Hematopoietic multipotent progenitor cell treated with erythropoietin and hydrocortisone succinate and interleukin-3 and kit ligand, for 6 days (in vitro differentiated cells): Measurements from ENCODE around the gene SERPINB11.
"Not testable (repeated sequence)": the region's sequence is repeated elsewhere in the genome, so short reads cannot be mapped to it uniquely, and the experiment has no call there.

Source experiments
- DNase-seq: peaks from one replicate; pipeline ENCODE4 v3.0.0-alpha.2; 2015

The SERPINB11 gene, protein sequence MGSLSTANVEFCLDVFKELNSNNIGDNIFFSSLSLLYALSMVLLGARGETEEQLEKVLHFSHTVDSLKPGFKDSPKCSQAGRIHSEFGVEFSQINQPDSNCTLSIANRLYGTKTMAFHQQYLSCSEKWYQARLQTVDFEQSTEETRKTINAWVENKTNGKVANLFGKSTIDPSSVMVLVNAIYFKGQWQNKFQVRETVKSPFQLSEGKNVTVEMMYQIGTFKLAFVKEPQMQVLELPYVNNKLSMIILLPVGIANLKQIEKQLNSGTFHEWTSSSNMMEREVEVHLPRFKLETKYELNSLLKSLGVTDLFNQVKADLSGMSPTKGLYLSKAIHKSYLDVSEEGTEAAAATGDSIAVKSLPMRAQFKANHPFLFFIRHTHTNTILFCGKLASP

DNA sequence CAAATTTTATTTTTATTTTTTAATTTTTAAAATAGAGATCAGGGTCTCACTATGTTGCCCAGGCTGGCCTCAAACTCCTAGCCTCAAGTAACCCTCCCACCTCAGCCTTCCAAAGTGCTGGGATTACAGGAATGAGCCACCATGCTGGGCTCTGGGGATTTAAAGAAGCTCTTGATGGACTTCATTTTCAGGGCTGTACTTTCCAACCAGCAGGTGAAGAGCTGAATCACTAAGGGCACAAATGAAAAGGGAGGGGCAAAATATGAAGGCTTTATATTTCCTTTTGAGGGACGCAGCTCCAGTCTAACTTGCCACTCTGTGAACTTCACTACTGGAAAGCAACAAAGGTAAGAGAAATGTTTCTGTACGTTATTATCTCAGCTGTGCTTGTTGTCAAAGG is at the start of gene SERPINB11:
SERPINB11 (plus strand) TSS at position 301 of the 400 bp plus-strand sequence. CDS start 7,234 bp downstream, outside the sequence.
- no peak for DNase-seq

DNA sequence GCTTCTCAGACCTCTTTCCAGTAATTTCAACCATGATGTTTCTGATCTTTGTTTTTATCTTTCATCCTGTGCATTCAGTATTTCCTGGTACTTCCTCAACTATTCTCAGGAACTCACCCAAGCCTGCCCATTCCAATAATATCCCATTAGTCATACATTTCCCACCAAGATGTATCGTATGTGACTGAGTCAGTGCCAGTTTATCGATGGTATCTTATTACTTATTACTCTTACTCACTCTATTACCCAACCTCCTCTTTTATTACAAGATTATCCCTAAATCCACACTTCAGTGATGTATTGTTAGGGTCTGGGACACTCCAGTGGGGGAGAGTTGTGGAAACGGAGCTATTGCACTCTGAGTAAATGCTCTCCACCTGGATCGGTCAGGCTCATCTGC is 43.8 kb upstream of the SERPINB11 start:
- DNase-seq: not testable (repeated sequence)

DNA sequence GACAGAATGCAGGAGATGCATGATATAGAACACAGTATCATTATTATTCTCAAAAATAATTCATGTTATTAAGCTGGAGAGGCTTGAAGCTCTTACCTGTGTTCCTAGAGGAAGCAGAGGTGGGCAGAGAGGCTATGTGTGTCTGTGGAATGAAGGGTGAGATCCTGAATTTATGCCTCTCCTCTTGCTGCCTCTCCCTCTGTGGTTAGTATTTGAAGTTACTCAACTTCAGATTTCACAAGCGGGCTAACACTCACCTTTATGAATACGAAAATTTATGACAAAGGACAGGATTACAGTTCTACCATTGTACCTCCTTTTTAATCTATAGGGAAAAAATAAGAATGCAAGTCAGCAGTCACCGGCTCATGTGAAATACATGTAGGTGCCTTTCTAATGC is 41.0 kb upstream of the SERPINB11 start, which contains the start of gene SERPINB3:
SERPINB3 (minus strand) TSS at position 144 of the 400 bp plus-strand sequence. CDS start 677 bp downstream, outside the sequence.
- DNase-seq: not testable (repeated sequence)

DNA sequence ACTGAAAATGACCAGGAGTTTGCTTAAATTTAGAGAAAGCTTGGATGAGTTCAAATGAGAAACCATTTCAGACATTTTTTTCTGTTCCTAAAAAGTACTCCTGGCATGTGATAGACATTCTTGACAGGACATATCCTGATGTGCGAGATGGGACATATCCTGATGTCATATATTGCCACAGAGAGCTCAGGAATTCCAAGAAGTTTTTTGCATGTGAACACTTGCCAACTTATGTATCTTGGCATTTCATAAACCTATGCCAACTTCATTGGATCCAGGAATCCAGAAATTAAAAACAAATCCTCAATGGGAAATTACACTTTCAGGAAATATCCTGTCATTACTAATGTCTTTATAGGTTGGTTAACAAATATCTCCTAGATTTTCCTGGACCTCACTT is 38.2 kb upstream of the SERPINB11 start:
- DNase-seq: no peak

DNA sequence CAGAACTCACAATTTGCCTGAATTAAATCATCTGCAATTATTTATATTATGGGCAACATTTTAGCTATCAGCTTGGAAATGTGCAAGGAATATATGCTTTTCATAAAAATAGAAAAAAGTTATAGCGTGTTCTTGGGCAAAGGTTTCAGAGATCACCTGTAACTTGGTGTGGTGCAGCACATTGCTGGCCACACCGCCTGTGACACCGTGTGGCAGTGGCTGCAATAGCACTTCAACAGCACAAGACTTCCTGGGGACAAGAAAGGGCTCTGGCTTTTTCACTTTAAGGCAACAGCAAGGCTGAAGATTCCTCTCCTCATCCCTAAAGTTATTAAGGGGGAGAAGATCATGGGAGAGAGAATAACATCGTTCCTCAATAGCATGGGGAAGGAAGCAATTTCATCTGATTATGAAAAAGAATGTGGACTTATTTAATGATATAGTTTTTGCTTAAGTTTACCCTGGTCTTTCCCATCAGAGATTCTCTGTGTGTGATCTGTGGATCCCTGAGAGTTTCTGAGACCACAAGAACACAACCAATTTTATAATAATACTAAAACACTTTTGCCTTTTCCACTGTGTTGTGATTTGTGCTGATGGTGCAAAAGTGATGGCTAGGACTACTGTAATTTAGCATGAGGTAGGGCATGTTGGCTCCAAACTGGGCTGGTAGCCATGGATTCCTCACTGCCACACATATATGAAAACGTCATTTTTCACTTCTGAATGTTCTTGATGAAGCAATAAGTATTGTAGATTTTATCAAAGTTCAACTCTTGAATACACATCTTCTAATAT is 26.0 kb upstream of the SERPINB11 start:
- peak; percentile 5 for DNase-seq

DNA sequence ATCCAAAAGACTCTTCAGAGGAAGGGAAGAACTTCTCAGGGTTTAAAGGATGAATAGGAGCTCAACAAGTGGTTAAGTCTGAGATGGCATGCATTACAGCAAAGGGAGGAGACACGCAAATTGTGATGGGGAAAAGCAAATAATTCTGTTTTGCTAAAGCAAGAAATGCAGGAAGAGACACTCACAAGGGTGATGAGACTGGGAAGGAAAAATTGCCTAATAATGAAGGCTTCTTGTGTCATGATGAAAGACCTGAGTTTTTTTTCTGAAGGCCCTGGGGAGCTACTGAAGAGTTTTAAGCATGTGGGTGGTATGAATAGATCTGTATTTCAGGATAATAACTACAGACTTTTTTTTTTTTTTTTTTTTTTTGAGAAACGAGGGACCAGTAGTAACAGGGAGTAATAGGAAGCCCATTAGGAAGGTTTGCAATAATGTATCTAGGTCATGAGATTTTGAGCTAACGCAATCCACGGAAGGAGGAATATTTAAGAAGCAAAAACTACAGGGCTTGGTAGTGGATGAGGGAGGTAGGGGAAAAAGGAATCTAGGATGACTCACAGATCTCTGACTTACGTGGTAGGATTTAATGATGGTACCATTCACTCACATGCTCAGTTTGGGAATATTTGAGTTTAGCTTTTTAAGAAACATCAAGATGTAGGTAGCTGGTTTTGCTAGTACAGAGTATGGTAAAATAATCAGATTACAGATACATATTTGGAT is 25.1 kb upstream of the SERPINB11 start:
- peak; percentile 4 for DNase-seq

DNA sequence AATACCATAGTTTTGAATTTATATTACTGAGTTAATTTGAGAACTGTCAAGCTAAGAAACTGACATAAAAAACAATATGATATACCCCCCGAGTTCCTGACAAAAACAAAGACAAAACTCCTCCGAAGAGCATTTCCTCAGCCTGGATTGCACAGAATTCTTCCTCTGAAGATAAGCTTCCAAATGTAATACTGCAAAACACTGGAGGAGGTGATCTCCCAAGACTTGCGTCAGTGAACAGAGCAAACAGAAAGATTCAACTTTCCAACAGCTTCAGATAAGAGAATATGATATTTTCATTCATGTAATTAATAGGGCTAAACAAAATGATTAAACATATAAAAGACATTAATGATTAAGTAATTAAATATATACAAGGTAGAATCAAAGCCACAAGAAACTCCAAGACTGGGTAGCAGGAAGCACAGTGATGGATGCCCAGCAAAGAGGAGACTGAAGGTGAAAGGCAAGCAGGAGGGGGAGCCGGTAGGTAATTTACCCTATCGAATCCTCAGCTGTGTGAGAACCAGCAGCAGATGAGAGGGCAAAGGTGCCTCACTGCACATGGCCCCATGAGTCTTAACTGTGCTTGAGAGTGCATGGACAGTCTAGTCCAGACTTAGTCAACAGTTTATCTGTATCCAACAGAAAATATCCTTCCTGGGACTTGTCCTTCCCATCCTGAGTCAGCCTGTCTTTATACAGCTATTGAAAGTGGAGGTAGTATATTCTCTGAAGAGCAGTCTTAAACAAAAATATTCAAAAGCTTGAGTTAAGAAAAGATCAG is 22.7 kb upstream of the SERPINB11 start:
- DNase-seq: no peak

DNA sequence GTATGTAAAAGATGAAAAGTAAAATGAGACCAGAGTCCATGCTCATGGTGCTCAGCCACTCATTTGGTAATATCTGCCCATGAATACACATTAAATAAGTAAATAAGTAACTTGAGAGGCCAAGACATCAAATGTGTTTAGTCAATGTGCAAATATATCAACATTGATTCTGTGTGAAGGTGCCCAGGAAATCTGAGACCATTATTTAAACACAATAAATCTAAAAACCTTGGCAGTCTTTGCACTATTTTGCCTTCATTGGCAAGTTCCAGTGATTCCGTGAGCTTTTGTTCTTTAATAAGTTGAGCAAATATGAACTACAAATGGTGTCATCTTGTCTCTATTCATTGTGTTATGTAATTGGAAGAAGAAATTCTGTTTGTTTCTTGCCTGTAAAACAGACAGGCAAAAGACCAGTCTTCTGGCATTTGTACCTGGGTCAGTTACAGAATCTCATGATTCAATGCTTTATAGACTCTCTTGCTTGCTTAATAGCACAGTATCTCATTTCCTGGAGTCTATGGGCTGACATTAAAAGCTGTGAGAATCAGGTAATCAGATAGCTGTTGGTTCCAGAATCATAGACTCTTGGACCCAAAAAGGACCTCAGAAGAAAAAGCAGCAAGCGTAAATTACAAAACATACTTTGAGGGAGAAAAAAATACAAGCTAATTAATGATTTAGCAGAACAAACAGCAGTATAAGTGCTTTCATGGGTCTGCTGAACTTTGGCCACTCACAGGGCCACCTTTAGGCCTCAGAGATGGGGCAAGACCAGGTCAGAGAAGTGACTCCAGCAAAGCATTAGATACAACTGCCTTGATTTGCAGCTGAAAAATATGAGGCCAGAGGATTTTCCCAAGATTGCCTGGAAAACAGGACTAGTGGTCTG is 21.1 kb upstream of the SERPINB11 start:
- DNase-seq: no peak

DNA sequence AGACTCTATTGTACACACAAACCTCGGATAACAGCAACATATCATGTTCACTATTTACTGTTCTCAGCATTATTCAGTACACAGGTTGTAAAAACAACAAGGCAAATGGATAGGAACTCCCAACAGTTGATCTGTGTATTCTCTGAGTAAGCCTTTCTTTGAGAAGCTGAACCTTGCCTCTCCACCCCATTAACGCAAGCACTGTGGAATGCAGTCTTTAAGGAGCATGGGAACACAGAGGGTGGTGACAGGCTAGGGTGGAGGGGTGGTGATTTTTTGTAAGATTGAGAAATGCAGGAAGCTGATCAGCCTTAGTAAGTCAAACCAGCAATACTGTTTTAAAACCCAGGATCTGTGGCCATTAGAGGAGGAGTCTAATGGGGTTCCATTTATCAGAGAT is 19.6 kb upstream of the SERPINB11 start:
- DNase-seq: no peak

DNA sequence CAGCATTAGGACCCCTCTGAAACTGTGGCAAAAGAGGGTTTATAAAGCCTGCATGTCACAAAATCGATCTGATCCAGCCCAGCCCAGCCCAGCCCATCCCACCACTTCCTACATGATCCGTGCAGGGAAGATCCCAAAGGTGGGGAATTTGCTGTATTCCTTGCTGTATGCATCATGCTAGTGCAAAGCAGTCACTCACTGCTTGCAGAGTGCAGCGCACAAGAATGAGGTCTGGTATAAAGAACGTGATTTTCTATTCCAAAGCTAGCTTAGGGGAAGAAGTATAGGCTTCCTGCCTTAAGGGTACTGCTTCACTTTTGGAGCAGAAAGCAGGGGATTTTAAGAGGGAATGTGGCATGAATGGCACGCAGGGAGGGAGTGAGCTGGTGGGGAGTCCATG is 18.9 kb upstream of the SERPINB11 start:
- no peak for DNase-seq

DNA sequence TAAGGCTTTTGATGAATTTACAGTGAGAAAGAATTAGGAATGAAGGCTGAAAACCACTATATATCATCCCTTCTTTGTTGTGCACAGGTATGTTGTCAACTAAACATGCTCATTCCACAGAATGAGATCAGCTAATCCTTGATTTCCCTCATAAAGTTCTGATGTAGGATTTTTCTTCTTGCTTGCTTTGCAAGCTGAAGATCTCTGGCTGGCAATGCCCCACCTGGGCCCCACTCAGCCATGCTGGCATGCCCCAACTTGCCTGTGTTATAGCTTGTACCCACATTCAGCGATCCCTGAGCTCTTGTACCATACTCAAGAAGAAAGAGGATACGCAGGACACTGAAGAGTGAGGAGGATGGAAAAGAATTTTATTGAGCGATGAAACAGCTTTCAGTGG is 18.0 kb upstream of the SERPINB11 start:
- DNase-seq: no peak

DNA sequence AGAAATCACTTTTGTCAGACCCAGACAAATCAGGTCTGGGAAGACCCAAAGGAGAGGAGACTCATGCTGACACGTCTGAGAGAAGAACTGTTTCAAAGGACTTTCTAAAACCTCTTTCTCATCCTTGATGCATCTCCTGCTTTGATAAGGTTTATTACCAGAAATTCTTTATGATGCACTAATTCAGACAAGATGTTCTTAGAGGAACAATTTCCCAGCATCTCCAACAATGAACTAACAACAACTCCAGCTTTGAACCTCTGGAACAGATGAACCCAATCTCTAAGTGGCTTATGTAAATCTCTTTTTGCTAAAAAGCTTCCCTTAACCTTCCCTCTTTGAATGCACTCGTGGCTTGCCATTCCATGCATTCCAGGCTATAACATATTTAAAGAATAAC is 15.9 kb upstream of the SERPINB11 start:
- DNase-seq: no peak

DNA sequence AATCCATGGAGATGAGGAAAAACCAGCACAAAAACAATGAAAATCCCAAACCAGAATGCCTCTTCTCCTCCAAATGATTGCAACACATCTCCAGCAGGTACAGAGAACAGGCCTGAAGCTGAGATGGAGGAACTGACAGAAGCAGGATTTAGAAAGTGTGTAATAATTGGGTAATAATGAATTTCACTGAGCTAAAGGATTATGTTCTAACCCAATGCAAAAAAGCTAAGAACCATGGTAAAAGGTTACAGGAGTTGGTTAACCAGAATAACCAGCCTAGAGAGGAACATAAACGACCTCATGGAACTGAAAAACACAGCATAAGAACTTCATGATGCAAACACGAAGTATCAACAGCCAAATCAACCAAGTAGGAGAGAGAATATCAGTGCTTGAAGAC is 13.7 kb upstream of the SERPINB11 start:
- no peak for DNase-seq

DNA sequence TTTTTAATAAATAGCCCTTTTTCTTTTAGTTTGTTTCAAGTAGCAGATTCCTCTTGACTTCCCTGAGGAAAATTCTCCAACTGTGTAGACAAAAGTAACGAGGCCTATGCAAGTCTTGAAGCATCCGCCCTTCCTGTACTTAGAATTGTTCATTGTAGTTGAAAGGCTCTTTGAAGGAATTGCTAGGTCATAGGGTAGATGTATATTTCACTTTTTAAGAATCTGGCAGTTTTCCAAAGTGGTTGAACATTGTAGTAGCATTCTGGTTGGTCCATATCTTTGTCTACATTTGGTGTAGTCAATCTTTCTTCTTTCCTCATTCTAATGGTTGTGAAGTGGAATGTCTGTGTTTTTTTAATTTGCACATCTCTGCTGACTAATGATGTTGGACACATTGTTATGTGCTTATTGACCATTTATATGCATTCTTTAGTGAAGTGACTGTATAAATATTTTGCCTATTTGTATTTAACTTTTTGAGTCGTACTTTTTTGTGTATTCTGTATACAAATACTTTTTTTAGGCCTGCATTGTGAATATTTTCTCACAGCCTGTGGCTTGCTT is 5.6 kb upstream of the SERPINB11 start:
- DNase-seq: no peak

DNA sequence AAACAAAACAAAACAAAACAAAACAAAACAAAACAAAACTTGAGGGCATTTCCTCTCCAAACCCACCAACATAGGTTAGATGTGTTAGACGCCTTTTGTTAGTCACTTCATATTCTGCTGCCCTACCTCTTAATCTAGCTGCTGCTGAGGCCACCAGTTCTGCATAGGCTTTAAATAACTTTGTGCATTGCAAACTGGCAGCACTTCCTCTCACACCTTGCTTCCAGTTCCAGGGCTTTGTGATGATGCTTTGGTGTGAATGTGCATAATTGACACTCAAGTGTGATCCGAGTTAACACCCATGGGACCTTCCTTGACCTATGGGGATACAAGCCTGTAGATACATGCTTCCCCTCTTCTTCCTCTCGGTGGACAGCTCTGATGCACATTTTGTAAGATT is 2.3 kb upstream of the SERPINB11 start:
- DNase-seq: no peak

DNA sequence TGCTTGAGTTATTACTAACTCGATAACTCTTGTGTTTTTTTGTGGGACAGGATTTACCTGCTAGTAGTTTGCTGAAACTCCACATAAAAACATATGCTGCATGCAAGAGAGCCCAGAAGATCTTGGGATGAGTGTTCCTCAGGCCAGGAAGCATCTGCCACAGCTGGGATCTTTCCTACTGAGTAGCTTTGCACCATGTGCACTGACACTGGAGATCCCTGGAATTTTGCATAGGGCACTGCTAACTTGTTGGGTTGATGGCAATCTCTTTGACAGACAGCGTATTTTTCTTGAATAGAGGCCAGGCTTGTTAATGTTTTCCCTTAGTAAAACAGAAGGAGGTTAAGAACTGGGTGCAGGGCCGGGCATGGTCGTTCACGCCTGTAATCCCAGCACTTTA is 808 bp upstream of the SERPINB11 start:
- no peak for DNase-seq

DNA sequence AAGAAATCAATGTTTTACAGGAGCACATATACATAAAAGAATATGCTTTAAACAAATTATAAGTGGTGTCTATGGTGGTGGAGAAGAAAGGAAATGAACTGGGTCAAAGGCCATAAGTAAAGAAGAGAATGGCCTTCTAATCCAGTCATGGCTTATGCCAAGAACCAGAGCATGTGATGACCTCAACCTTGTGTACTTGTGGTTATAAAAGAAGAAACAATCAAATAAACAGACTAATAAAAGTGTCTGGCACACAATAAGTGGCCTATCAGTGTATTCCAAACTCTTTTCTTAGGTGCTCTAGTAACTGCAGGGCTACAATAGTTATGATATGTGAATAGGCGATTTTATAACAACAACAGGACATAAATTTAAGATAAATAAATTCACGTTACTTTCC is 2.6 kb downstream of the SERPINB11 start:
- DNase-seq: no peak

DNA sequence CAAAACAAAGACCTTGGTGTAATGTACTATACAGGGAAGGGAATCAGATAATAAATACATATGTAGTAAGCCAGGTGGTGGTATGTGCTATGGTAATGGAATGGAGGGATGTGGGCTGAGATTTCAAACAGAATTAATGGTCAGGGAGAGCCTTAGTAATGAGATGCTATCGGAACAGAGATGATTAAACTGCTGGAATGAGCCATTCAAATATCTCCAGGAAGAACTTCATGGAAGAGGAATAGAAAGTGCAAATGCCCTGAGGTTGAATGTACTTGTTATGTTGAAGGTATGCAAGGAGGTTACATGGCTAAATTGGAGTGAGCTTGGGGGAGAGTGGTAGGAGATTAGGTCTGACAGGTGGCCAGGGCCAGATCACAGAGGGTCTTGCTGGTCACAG is 5.1 kb downstream of the SERPINB11 start:
- no peak for DNase-seq

DNA sequence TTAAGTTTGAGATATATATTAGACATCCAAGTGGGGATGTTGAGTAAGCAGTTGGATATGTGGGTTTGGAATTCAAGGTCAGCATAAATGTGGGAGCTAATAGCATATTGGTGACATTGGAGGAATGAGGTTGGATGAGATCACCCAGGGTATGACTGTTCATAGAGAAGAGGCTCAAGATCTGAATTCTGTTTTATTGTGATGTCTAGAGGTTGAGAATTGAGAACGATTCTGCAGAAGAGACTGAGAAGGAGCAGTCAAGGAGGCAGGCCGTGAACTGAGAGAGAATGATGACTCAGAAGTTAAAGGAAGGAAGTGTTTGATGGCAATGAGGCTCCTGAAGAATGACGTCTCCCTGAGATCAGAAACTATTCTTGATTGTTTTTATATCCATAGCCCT is 5.9 kb downstream of the SERPINB11 start:
- DNase-seq: no peak

DNA sequence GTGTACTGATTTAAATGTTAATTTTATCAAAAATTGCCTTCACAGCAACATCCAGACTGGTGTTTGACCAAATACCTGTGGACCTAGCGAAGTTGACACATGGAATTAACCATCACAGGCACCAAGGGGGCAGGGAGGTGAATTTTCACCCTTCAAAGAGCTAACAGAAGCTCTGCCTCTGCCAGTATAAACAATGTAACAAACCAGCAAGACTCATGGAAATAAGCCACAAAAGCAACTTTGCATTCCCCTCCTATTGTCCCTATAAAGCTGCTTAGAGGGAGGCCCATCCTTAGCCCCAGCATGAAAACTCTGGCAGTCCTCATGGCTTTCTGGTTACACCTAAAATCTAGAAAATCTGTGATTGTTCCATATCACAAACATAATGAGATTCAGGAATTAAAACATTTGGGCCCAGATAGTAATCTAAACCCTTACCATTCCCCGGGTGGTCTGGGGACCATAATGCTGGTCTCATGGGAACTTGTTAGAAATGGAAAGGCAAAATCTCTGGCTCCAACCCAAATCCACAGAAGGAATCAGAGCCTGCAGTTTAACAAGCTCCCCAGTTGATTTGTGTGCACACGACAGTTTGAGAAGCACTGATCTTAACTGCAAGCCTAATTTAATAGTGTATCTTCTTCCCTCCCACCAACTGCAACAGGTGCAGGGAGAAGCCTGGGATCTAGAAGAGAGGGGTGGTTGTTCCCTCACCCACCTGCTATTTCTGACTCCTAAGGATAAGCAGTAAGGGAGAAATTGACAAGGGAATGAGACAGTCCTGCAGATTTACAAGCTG is 23.1 kb downstream of the SERPINB11 start:
- DNase-seq: no peak
